Loucy (cell line): ENCODE data around the gene MRPL47.
A peak's percentile ranks its signal among the peaks of the same experiment; 100 is the strongest.

ENCODE experiments used
- H2AFZ ChIP-seq: fragments of 200-600 bp; sonication (generic); 2 replicates; pipeline ENCODE4 v1.6.0; 2016; ENCODE audit warnings: antibody characterized with exemption, mild to moderate bottlenecking, low read length, moderate library complexity
- H3F3A ChIP-seq: fragments of 200-600 bp; 2 replicates; pipeline ENCODE4 v1.6.0; 2016; ENCODE audit warnings: antibody characterized with exemption, low read depth, mild to moderate bottlenecking
- H3K27me3 ChIP-seq: fragments of 200-600 bp; sonication (generic); 2 replicates; pipeline ENCODE4 v1.6.1; 2014; ENCODE audit warnings: low read length, mild to moderate bottlenecking; ENCODE audit not compliant: insufficient read depth, poor library complexity, severe bottlenecking
- H3K36me3 ChIP-seq: fragments of 200-600 bp; sonication (generic); 2 replicates; pipeline ENCODE4 v1.6.1; 2016; ENCODE audit warnings: low read length; ENCODE audit not compliant: insufficient read depth
- H3K4me1 ChIP-seq: fragments of 200-600 bp; sonication (generic); 2 replicates; pipeline ENCODE4 v1.5.1; 2014; ENCODE audit warnings: low read length, mild to moderate bottlenecking; ENCODE audit not compliant: insufficient read depth, poor library complexity, severe bottlenecking
- H3K4me2 ChIP-seq: fragments of 200-600 bp; sonication (generic); 2 replicates; pipeline ENCODE4 v1.6.0; 2014; ENCODE audit warnings: antibody characterized with exemption, low read length, low read depth, mild to moderate bottlenecking; ENCODE audit not compliant: poor library complexity, severe bottlenecking
- H3K4me3 ChIP-seq: fragments of 200-600 bp; sonication (generic); 2 replicates; pipeline ENCODE4 v1.5.1; 2014; ENCODE audit warnings: low read length, mild to moderate bottlenecking, mixed read lengths; ENCODE audit not compliant: poor library complexity, severe bottlenecking
- H3K79me2 ChIP-seq: fragments of 200-600 bp; sonication (generic); 2 replicates; pipeline ENCODE4 v1.6.1; 2014; ENCODE audit warnings: low read length; ENCODE audit not compliant: insufficient read depth
- H3K9ac ChIP-seq: fragments of 200-600 bp; sonication (generic); 2 replicates; pipeline ENCODE4 v1.6.0; 2014; ENCODE audit warnings: mild to moderate bottlenecking, low read depth, low read length, moderate library complexity; ENCODE audit not compliant: poor library complexity, severe bottlenecking
- H3K9me2 ChIP-seq: fragments of 200-600 bp; sonication (generic); replicated peaks from 2 replicates; pipeline ENCODE4 v1.6.1; 2016; ENCODE audit warnings: low read depth, low read length, mixed read lengths
- H3K9me3 ChIP-seq: fragments of 200-600 bp; sonication (generic); 2 replicates; pipeline ENCODE4 v1.6.1; 2014; ENCODE audit warnings: mild to moderate bottlenecking, antibody characterized with exemption, low read length, low read depth; ENCODE audit not compliant: insufficient read depth
- H4K20me1 ChIP-seq: fragments of 200-600 bp; sonication (generic); 2 replicates; pipeline ENCODE4 v1.6.0; 2014; ENCODE audit warnings: antibody characterized with exemption, low read length, mild to moderate bottlenecking; ENCODE audit not compliant: insufficient read depth, poor library complexity, severe bottlenecking
- CTCF ChIP-seq: fragments of 200-600 bp; sonication (generic); conservative IDR thresholded peaks from 2 replicates; pipeline ENCODE4 v1.5.1; 2014; ENCODE audit warnings: mild to moderate bottlenecking, antibody characterized with exemption, low read length
- EZH2phosphoT487 ChIP-seq: fragments of 200-600 bp; IDR thresholded peaks from 2 replicates; pipeline ENCODE4 v1.6.1; 2018; ENCODE audit warnings: antibody characterized with exemption, mild to moderate bottlenecking, moderate library complexity, borderline replicate concordance

Gene MRPL47

GRCh38 chr3:179580992-179581391 lies 23.4 kb downstream of the MRPL47 start:
- H3K27me3 ChIP-seq, result no peaks in the 10 kb centered on the region
- no peak overlapping the region for H3K4me2 ChIP-seq
- H4K20me1 ChIP-seq, result no peaks in the 10 kb centered on the region
- peaks cover 88% of the 10 kb centered on the region for H3K36me3 ChIP-seq
- no peak overlapping the region for H3K9ac ChIP-seq
- no peaks in the 10 kb centered on the region for H3K9me2 ChIP-seq
- TF ChIP-seq CTCF, result no peak
- TF ChIP-seq EZH2phosphoT487, result no peak
- H3K79me2 ChIP-seq, result no peaks in the 10 kb centered on the region
- H3K4me3 ChIP-seq, result no peak overlapping the region
- no peaks in the 10 kb centered on the region for H3K9me3 ChIP-seq
- H2AFZ ChIP-seq, result no peak overlapping the region
- no peaks in the 10 kb centered on the region for H3F3A ChIP-seq
- H3K4me1 ChIP-seq, result no peaks in the 10 kb centered on the region

- no peaks in the 10 kb centered on the region for H3F3A ChIP-seq
- no peaks in the 10 kb centered on the region for H3K9me3 ChIP-seq
- H3K36me3 ChIP-seq, result peaks cover 12% of the 10 kb centered on the region; the same call in 1 of the 2 replicates
- H3K27me3 ChIP-seq, result no peaks in the 10 kb centered on the region
- H3K4me1 ChIP-seq, result peaks cover 40% of the 10 kb centered on the region
- H4K20me1 ChIP-seq, result peaks cover 55% of the 10 kb centered on the region
- no peak overlapping the region for H3K9ac ChIP-seq
- H3K4me3 ChIP-seq, result peak overlapping the region; percentile 49
- peaks cover 68% of the 10 kb centered on the region for H3K79me2 ChIP-seq
- no peaks in the 10 kb centered on the region for H3K9me2 ChIP-seq
- no peak overlapping the region for H2AFZ ChIP-seq
- H3K4me2 ChIP-seq, result peak overlapping the region; percentile 67
- no peak for TF ChIP-seq EZH2phosphoT487
- TF ChIP-seq CTCF, result no peak
Measured at GRCh38 chr3:179565496-179565895, 38.9 kb downstream of the MRPL47 start.

GRCh38 chr3:179563271-179563783 lies 41.1 kb downstream of the MRPL47 start:
- no peaks in the 10 kb centered on the region for H3K27me3 ChIP-seq
- no peaks in the 10 kb centered on the region for H3K9me2 ChIP-seq
- H3K4me2 ChIP-seq, result peak overlapping the region; percentile 90
- H3K9ac ChIP-seq, result peak overlapping the region; percentile 82
- no peaks in the 10 kb centered on the region for H3K9me3 ChIP-seq
- TF ChIP-seq EZH2phosphoT487 (no peak), CTCF (peak; percentile 38; the same call in 1 of the 2 replicates)
- H2AFZ ChIP-seq, result peak overlapping the region; percentile 88
- no peaks in the 10 kb centered on the region for H3K36me3 ChIP-seq
- peak overlapping the region; percentile 83 for H3K4me3 ChIP-seq
- H3F3A ChIP-seq, result no peaks in the 10 kb centered on the region
- peaks cover 37% of the 10 kb centered on the region for H3K4me1 ChIP-seq
- peaks cover 43% of the 10 kb centered on the region for H4K20me1 ChIP-seq
- peaks cover 51% of the 10 kb centered on the region for H3K79me2 ChIP-seq
